Keratinocyte (primary cell): ENCODE results near the gene UQCRHL. TPM values are rescaled to one million over a fixed set of nuclear protein-coding genes. Genes with fewer than 3 reads are reported as not detected.

Source experiments
- DNase-seq: peaks from one replicate; pipeline ENCODE4 v3.0.0-alpha.2; 2011; ENCODE audit warnings: low read depth, missing footprints, low spot score
- FAIRE-seq: peaks from 2 replicates; lab custom pipeline; 2011; peaks lifted over from hg19 to GRCh38; lab: Jason Lieb, UNC
- H2AFZ ChIP-seq: 2 replicates; pipeline ENCODE4 v1.6.0; 2012; ENCODE audit warnings: low read length, control low read depth, inconsistent platforms; ENCODE audit not compliant: control insufficient read depth
- H3K27ac ChIP-seq: 2 replicates; pipeline ENCODE4 v1.5.1; 2011; ENCODE audit warnings: low read length; ENCODE audit not compliant: control insufficient read depth, insufficient read depth
- H3K27me3 ChIP-seq: 3 replicates; pipeline ENCODE4 v1.6.0; 2011; ENCODE audit warnings: low read length; ENCODE audit not compliant: control insufficient read depth, insufficient read depth; ENCODE audit errors: extremely low read depth
- H3K36me3 ChIP-seq, 2 experiments: 2 replicates in 1 of 2; 3 replicates in 1 of 2; pipeline ENCODE4 v1.5.1; 2011; ENCODE audit warnings: low read length in 2 of 2, mild to moderate bottlenecking in 1 of 2; ENCODE audit not compliant: control insufficient read depth in 2 of 2, insufficient read depth in 2 of 2; ENCODE audit errors: extremely low read depth in 1 of 2
- H3K4me1 ChIP-seq: 3 replicates; pipeline ENCODE4 v1.5.1; 2011; ENCODE audit warnings: low read length; ENCODE audit not compliant: control insufficient read depth, insufficient read depth; ENCODE audit errors: extremely low read depth
- H3K4me2 ChIP-seq: 3 replicates; pipeline ENCODE4 v1.6.0; 2011; ENCODE audit warnings: low read depth, low read length; ENCODE audit not compliant: control insufficient read depth, insufficient read depth; ENCODE audit errors: extremely low read depth
- H3K4me3 ChIP-seq, 3 experiments: fragments of 200-600 bp in 1 of 3; sonication (generic) in 1 of 3; 2 replicates in 2 of 3; 3 replicates in 1 of 3; pipeline ENCODE4 v1.5.1; 2011 to 2016; ENCODE audit warnings: low read length in 3 of 3, mild to moderate bottlenecking in 3 of 3, control low read depth in 2 of 3, inconsistent platforms in 1 of 3, low read depth in 1 of 3, mixed read lengths in 1 of 3, mixed run types in 1 of 3, moderate library complexity in 1 of 3; ENCODE audit not compliant: control insufficient read depth in 2 of 3, insufficient read depth in 2 of 3; ENCODE audit errors: extremely low read depth in 1 of 3
- H3K79me2 ChIP-seq: 2 replicates; pipeline ENCODE4 v1.6.0; 2012; ENCODE audit warnings: low read length; ENCODE audit not compliant: control insufficient read depth, insufficient read depth
- H3K9ac ChIP-seq: 3 replicates; pipeline ENCODE4 v1.6.0; 2011; ENCODE audit warnings: low read length; ENCODE audit not compliant: control insufficient read depth, insufficient read depth; ENCODE audit errors: extremely low read depth
- H3K9me1 ChIP-seq: 3 replicates; pipeline ENCODE4 v1.6.0; 2011; ENCODE audit warnings: low read length; ENCODE audit not compliant: control insufficient read depth, insufficient read depth; ENCODE audit errors: extremely low read depth
- H3K9me3 ChIP-seq: 2 replicates; pipeline ENCODE4 v1.5.1; 2012; ENCODE audit warnings: low read depth, low read length; ENCODE audit not compliant: control insufficient read depth
- H4K20me1 ChIP-seq: 3 replicates; pipeline ENCODE4 v1.6.0; 2011; ENCODE audit warnings: low read length; ENCODE audit not compliant: control insufficient read depth, insufficient read depth; ENCODE audit errors: extremely low read depth
- CTCF ChIP-seq, 3 experiments: IDR thresholded peaks in 1 of 3; conservative IDR thresholded peaks in 1 of 3; optimal IDR thresholded peaks in 1 of 3; 2 replicates in 2 of 3; 3 replicates in 1 of 3; pipeline versions ENCODE3 to v1.5.1; 2011; ENCODE audit warnings: low read length in 3 of 3, mild to moderate bottlenecking in 3 of 3, moderate library complexity in 2 of 3, control low read depth in 1 of 3, inconsistent platforms in 1 of 3; ENCODE audit not compliant: insufficient read depth in 2 of 3; ENCODE audit errors: extremely low read depth in 1 of 3
- EZH2 ChIP-seq: IDR thresholded peaks from one replicate; pipeline ENCODE4 v1.6.1; 2012; ENCODE audit warnings: inconsistent platforms, mild to moderate bottlenecking, low read length, moderate library complexity
- dilution Hi-C: fragments of 300-500 bp; cut with MboI; formaldehyde crosslinking; loops from one replicate; pipeline ENCODE4 v1.7.0; 2020; ENCODE audit warnings: low sequenced_read_pairs; ENCODE audit not compliant: extremely low pct_ligation_motif_present
- polyA plus RNA-seq, 5 experiments: library from polyadenylated mRNA; depleted of rRNA in 3 of 5; stranded (reverse) in 3 of 5; stranded (forward) in 1 of 5; unstranded in 1 of 5; fragments of >200 nt; gene quantifications; 1 replicate in 1 of 5; 2 replicates in 3 of 5; 3 replicates in 1 of 5; pipeline versions ENCODE4 v1.2.1 to v1.2.3, GENCODE V29; 2011 to 2012; ENCODE audit warnings: missing spikeins in 2 of 5, low read depth in 1 of 5, low replicate concordance in 1 of 5

Gene UQCRHL
- polyA plus RNA-seq, 1 donor (not counting 4 experiments of a cell fraction or from before 2014, with no cell fraction given), result 14.0 TPM

DNA sequence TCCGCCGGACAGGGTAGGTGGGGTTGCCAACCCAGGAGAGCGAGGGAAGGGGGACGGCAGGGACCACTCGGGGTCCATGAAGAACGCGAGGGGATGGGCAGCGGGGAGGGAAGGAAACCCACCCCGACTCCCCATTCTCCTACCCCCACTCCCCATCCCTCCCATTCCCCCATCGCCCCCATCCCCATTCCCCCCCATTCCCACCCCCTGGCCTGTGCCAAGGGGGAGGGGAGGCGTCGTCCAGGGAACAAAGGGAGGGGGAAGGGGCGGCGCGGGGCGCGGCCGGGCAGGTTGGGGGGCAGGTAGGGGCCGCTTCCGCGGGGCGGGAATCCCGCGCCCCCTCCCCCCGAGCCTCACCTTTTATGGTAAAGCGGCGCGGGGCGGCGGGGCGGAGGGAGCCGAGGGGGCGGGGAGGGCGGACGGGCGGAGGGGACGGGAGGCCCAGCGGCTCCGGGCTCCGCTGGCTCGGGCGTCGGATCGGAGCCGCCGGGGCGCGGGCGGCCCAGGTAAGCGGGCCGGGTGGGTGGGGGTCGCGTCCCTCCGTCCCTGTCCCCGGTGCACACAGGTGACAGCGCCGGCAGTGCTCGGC lies 49.0 kb downstream of the UQCRHL start, which contains the start of gene FBLIM1:
Gene FBLIM1 (plus strand): TSS at position 453 of the 589 bp plus-strand sequence. CDS start 6,189 bp downstream, outside the sequence.
- H3K27ac ChIP-seq, result peak within 1 kb of the TSS; percentile 84
- TF ChIP-seq EZH2 (no peak), CTCF (optimal IDR thresholded peaks at IDR 0.05 in 1 of 3, IDR thresholded peaks at IDR 0.05 in 1 of 3, conservative IDR thresholded peaks at IDR 0.05 in 1 of 3; ENCODE audit: extremely low read depth in 1 of 3, insufficient read depth in 2 of 3, low read length in 3 of 3) (no peak)
- peaks cover 40% of the 10 kb centered on the region for H3K79me2 ChIP-seq
- dilution Hi-C loops, result no loop called here
- H3K9ac ChIP-seq, result peak within 1 kb of the TSS; percentile 89
- peaks cover 30% of the 10 kb centered on the region for H3K4me1 ChIP-seq
- no peak within 1 kb of the TSS for H2AFZ ChIP-seq
- no peaks in the 10 kb centered on the region for H3K9me3 ChIP-seq
- FAIRE-seq (no peak), DNase-seq (no peak)
- no peaks in the 10 kb centered on the region for H3K27me3 ChIP-seq
- H3K36me3 ChIP-seq, result peaks cover 0 to 11% of the 10 kb centered on the region in 2 experiments
- no peaks in the 10 kb centered on the region for H3K9me1 ChIP-seq
- peak within 1 kb of the TSS; percentile 87 for H3K4me2 ChIP-seq
- H4K20me1 ChIP-seq, result no peaks in the 10 kb centered on the region
- peak within 1 kb of the TSS; percentile 84 to 88 (median 84) for H3K4me3 ChIP-seq

GRCh38 chr1:15757575-15758342 lies 49.7 kb downstream of the UQCRHL start:
- dilution Hi-C loops, result no loop called here
- no peaks in the 10 kb centered on the region for H3K9me3 ChIP-seq
- H2AFZ ChIP-seq, result no peak overlapping the region
- H3K36me3 ChIP-seq, result peaks cover 0 to 10% of the 10 kb centered on the region in 2 experiments
- H3K4me1 ChIP-seq, result peaks cover 30% of the 10 kb centered on the region
- H3K27me3 ChIP-seq, result no peaks in the 10 kb centered on the region
- H4K20me1 ChIP-seq, result no peaks in the 10 kb centered on the region
- DNase-seq (no peak), FAIRE-seq (no peak)
- no peak overlapping the region for H3K9ac ChIP-seq
- no peaks in the 10 kb centered on the region for H3K9me1 ChIP-seq
- peak overlapping the region in 2 of 3 experiments; percentile 26 to 84 for H3K4me3 ChIP-seq
- H3K79me2 ChIP-seq, result peaks cover 38% of the 10 kb centered on the region
- TF ChIP-seq EZH2 (no peak), CTCF (optimal IDR thresholded peaks at IDR 0.05 in 1 of 3, IDR thresholded peaks at IDR 0.05 in 1 of 3, conservative IDR thresholded peaks at IDR 0.05 in 1 of 3; ENCODE audit: extremely low read depth in 1 of 3, insufficient read depth in 2 of 3, low read length in 3 of 3) (no peak)
- peak overlapping the region; percentile 37 for H3K4me2 ChIP-seq
- no peak overlapping the region for H3K27ac ChIP-seq

Other genes starting within 250 kb of the UQCRHL start
- 0.18 to 0.46 TPM (median 0.21 TPM) in 3 replicates for gene AGMAT, start 222.6 kb downstream of the UQCRHL start, polyA plus RNA-seq
- 7.8 to 12.6 TPM (median 11.5 TPM) in 3 replicates for gene DDI2, start 190.2 kb downstream of the UQCRHL start, polyA plus RNA-seq
- 30.0 to 51.0 TPM (median 32.1 TPM) in 3 replicates for gene PLEKHM2, start 123.3 kb downstream of the UQCRHL start, polyA plus RNA-seq
- gene SLC25A34, start 71.4 kb downstream of the UQCRHL start, polyA plus RNA-seq, result 0.28 to 0.80 TPM (median 0.46 TPM) in 3 replicates
- not detected in 3 replicates for gene TMEM82, start 65.2 kb downstream of the UQCRHL start, polyA plus RNA-seq
- gene FBLIM1, start 48.9 kb downstream of the UQCRHL start, polyA plus RNA-seq, result 144 to 223 TPM (median 185 TPM) in 3 replicates
- 4.9 to 9.1 TPM (median 8.9 TPM) in 3 replicates for gene SPEN, start 40.1 kb upstream of the UQCRHL start, polyA plus RNA-seq
- gene ZBTB17, start 168.5 kb upstream of the UQCRHL start, polyA plus RNA-seq, result 18.4 to 46.0 TPM (median 19.7 TPM) in 3 replicates
- gene SRARP, start 196.6 kb upstream of the UQCRHL start, polyA plus RNA-seq, result not detected in 3 replicates
- 0.03 to 0.05 TPM in 2 of 3 replicates, not detected in the other for gene HSPB7, start 210.4 kb upstream of the UQCRHL start, polyA plus RNA-seq
- not detected in 3 replicates for gene CLCNKA, start 214.4 kb upstream of the UQCRHL start, polyA plus RNA-seq
- 0.10 TPM in 1 of 3 replicates, not detected in the others for gene CLCNKB, start 236.1 kb upstream of the UQCRHL start, polyA plus RNA-seq